Inferior parietal cortex (tissue), 1 donor: ENCODE measurements around the gene PSAPL1.

ENCODE experiments used
- DNase-seq: peaks from one replicate; pipeline ENCODE4 v3.0.0-alpha.2; 2016; ENCODE audit errors: extremely low spot score

Gene PSAPL1, protein sequence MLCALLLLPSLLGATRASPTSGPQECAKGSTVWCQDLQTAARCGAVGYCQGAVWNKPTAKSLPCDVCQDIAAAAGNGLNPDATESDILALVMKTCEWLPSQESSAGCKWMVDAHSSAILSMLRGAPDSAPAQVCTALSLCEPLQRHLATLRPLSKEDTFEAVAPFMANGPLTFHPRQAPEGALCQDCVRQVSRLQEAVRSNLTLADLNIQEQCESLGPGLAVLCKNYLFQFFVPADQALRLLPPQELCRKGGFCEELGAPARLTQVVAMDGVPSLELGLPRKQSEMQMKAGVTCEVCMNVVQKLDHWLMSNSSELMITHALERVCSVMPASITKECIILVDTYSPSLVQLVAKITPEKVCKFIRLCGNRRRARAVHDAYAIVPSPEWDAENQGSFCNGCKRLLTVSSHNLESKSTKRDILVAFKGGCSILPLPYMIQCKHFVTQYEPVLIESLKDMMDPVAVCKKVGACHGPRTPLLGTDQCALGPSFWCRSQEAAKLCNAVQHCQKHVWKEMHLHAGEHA

GRCh38 chr4:7434766-7435150, at the start of gene PSAPL1:
TSS of gene PSAPL1 (minus strand) at chr4:7434930. CDS start at chr4:7434879, 51 bp downstream.
- DNase-seq: no peak

DNA sequence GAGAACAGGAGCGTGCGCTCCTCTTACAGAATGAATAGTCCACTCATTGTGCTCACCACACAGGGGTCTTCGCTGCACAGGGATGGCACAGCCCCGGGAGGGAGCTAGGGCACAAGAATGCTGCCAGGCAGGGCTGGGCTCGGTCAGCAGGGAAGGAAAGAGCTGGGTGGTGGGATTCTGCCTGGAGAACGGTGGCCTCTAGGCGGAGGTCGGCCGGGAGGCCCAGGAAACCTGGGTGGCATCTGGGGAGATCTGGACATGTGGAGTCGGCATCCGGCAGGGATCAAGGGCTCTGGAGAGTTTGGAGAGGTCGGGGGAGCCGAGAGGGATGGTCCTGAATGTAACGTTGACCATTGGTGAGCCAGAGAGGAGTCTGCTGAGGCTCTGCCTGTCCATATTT, 46.5 kb upstream of the PSAPL1 start:
- DNase-seq: no peak

GRCh38 chr4:7480423-7480822, 45.7 kb upstream of the PSAPL1 start:
- DNase-seq: no peak

- DNase-seq: no peak
These were observed 43.9 kb upstream of the PSAPL1 start for GRCh38 chr4:7478665-7479064.

- no peak for DNase-seq
These were observed 43.0 kb upstream of the PSAPL1 start for GRCh38 chr4:7477695-7478094.

DNA sequence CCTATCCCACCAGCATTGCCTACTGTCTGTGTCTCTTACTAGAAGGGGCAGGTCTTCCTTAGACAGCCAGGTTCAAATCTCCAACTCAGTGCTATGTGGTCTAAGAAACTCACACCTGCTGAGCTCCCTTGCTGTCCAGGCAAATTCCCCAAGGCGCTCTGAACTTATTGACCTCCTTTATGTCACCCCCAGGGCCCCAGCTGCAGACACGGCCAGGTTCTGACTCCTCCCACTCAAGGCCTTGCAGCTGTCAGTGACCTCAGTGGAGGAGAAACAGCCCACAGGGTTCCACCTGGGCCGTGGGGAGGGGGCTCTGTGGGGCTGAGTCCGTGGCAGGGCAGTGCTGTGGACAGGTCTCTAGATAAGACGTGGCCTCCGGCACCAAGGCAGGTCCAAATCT, 42.1 kb upstream of the PSAPL1 start:
- no peak for DNase-seq

DNA sequence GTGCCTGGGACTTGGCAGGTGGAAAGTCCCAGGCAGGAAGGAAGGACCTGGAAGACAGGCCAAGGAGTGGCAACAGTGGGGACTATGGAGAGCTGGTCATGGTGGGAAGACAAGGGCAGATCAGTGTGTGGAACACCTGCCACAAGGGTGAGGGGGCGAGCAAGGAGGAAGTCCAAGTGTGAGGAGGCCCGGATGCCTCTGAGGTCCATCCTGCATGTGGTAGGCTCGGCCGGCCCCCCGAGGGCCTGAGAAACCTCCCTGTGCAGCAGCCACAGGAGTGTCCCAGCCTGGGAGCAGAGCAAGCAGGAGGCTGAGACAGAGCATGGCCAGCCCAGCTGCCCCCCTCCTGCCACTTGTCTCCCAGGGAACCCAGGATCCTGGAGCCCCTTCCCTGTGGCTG, 40.5 kb upstream of the PSAPL1 start:
- DNase-seq: no peak

DNA sequence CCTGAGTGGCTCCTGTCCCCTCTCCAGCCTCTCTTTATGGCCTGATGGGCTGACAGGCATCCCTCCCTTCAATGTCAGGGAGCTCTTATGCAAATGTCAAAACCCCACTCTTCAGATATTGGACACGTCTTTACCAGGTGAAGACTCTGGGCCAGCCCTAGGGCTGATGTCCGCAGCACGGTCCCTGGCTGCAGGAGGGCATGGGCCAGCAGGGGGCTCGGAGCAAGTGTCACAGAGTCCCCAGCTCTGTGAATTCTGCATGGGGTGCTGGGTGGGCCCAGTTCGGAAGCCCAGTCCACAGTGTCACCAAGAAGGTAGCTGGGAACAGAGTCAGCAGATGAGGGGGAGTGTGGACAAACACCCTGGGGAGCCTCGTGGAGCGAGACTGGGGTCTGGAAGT, 39.6 kb upstream of the PSAPL1 start:
- no peak for DNase-seq

DNA sequence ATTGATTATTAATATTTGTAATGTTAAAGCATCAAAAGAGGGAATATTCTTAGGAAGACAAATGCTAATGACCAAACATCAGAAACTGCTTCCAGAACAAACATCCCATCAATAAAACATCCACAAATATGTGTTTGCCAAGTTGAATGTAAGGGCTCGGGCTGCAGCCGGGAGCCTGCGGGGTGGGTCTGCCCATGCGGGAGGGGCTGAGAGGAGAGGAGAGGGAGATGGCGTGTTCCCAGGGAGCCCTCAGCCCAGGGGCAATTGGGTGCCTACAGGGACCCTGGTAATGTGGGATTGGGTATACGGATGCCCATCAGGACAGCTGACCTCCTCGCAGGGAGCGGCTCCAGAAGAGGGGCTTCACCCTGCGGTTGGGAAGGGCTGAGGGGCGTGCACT, 38.4 kb upstream of the PSAPL1 start:
- no peak for DNase-seq

- no peak for DNase-seq
These were observed 37.8 kb upstream of the PSAPL1 start for GRCh38 chr4:7472442-7473013.

DNA sequence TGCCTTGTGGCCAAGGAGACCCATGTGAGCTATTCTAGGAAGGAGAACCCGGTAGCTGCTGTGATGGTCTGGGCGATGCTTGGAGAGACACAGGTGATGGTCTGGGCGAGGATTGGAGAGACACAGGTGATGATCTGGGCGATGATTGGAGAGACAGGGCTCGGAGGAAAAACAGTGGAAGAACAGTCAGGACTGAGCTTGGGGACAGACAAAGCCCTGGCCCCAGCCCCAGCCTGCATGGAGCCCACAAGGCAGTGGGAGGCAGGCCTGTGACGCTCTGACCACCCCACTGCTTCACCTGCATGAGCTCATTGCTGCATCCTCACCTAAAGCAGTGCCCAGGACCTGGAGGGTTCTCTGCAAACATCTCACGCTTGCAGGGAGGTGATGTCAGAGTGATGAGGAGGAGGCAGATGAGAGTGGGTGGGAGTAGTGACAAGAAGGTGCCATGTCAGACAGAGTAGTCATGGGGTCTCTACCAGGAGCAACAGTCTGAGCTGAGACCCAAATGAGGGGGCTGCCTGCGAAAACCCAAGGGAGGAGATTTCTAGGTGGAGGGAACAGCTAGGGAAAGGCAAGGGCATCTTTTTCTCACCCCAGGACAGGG, 35.9 kb upstream of the PSAPL1 start:
- DNase-seq: no peak

GRCh38 chr4:7470111-7470510, 35.4 kb upstream of the PSAPL1 start:
- DNase-seq: no peak

DNA sequence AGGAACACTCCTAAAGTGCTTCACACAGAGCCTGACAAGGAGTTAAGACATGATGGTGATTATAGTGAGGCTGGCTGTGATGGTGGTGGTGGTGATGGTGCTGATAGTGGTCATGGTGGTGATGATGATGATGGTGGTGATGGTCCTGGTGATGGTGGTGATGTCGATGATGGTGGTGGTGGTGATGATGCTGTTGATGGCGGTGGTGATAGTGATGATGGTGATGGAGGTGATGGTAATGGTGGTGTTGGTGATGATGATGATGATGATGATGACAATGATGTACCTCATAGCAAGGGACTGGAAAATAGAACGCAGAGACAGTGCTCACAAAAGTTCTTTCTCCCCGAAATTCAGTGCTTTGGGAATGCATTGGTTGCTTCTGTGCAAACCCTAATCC, 34.3 kb upstream of the PSAPL1 start:
- no peak for DNase-seq

- DNase-seq: no peak
These were observed 32.7 kb upstream of the PSAPL1 start for GRCh38 chr4:7467471-7467870.

DNA sequence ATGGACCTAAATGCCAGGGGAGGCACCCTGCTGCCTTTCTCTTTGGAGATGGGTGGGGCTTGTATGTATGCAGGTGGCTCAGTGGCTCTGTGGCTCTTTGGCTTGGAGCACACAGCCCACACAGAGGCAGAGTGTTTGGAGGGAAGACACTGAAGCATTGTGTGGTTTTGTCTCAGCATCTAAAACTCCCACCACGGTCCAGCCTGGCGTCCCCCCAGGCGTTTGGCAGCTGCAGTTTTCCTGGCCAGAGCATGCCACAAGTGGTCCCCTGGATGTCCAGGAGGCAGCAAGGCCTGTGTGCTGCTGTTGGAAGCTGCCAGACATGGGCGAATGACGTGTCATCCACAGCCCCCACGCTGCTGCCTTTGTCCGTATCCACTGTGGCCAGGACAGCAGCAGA, 32.2 kb upstream of the PSAPL1 start:
- peak; percentile 31 for DNase-seq

GRCh38 chr4:7466215-7466614, 31.5 kb upstream of the PSAPL1 start:
- no peak for DNase-seq

- DNase-seq: no peak
These were observed 30.3 kb upstream of the PSAPL1 start for GRCh38 chr4:7465017-7465416.

DNA sequence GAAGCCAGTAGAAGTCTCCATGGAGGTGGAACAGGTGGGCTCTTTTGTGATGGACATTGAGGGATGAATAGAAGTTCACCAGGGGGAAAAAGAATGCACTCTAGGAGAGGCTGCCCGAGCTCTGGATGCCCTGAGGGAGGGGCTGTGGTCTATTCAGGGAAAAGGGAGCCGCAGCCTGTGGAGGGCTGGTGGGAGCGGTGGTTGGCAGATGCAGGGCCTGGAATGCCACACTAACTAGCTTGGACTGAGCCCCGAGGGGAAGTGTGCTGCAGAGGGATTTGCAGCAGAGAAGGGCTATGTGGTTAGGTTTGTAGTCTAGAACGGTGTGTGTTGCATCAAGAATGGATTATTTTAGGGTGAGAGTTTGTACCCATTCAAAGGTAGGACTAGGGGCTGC, 29.5 kb upstream of the PSAPL1 start:
- DNase-seq: no peak

- DNase-seq: no peak
These were observed 29.0 kb upstream of the PSAPL1 start for GRCh38 chr4:7463566-7464258.

GRCh38 chr4:7462509-7462971, 27.8 kb upstream of the PSAPL1 start:
- peak; percentile 57 for DNase-seq

DNA sequence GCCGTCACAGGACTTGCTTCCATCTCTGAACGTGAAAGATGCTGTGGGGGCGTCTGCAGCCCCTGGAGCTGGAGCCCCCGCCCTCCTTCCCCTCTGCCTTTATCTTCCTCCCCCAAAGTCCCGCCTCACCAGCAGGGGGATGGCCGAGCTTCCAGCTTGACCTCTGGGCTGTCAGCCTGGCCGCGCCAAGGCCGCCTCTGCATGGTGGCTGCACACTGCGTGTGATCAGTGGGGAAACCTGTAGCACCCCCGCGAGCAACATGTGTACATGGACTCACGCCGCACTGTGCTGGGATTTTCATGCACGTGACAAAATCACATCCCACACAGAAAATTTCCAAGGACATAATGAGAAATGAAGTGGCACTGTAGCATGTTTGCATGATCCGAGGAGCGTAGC, 26.5 kb upstream of the PSAPL1 start:
- no peak for DNase-seq

DNA sequence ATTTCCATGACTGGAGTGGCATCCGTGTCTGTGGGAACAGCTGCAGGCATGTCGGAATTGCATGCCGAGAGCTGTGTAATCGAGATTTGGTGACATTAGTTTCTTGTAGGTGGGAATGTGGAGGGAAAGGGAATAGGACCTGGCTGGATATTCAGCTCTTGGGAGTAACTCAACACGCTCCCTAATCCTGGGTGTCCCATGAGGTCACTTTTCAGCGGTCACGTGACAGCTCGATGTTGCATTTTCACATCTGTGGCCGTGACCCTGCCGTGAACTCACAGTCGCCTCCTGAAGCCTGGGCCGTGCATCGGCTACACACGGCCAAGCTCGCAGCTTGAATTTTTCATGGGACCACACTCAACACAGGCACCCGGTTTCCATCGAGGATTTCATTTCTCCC, 25.8 kb upstream of the PSAPL1 start:
- DNase-seq: no peak
